NCI-H187 (cell line): ENCODE data around the gene CHID1.

Source experiments
- DNase-seq, 2 experiments: peaks; one replicate each; lab custom pipeline; 2025; lab: John Stamatoyannopoulos, UW

Gene CHID1

DNA sequence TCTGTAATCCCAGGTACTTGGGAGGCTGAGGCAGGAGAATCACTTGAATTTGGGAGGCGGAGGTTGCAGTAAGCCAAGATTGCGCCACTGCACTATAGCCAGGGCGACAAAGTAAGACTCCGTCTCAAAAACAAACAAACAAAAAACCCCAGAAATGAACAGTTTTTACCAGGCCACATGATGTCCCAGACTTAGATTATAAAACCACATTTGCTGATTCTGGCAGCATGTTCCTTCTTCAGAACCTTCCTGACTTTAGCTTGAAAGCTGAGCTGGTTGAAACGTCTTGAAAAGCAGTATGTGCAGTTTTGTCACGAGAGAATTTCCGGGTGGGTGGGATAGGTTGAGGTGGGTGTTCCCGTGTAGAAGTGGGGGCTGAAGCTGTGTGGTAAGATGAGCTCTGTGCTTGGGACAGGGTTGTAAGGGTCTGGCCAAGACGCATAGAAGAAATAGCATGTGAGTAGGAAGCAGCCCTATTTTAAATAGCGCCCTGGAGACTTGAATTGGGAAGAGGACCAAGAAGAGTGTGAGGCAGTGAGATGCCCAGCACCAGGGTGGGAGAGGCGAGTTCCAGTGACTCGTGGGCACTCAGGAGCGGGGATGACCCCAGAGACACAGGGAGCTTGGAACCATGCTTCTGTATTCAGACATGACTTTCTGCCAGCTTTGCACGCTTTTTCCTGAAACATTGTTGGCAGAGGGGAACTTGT is 22.7 kb upstream of the CHID1 start:
- no peak for DNase-seq

DNA sequence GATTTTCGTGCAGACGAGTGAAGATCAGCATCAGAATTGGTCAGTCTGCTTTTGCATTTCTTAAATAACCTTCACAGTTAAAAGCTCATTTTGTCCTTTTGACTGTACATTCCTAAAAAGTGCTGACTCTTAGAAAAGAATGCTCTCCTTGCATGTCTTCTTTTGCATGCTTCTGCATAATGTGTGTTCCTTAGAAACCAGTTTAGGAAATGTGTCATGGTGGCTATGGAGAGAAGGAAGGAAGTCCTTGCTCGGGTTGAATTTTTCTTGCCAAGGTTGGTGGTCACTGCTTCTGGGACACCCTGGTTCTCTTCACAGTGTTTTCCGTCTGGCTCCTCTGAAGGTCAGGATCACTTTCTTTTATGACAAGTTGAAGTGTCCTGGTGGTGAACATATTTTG is 21.8 kb upstream of the CHID1 start:
- no peak for DNase-seq

DNA sequence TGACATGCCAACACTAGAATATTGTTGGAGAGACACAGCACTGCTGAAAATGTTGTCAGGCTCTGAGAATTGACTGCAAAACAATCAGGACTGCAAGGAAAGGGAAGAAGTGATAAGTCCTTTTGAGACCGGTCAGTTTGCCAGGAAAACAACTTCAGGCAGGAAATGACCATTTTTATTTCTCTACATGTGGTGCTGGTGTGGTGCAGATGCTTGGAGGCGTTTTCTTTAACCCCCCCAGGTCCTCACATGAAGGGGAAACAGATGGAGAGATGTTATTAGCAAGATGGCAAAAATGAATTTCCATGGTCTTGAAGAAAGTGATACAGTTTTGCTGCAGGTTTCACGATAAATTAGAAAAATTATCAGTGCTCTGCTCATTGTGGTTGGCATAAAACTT is 20.8 kb upstream of the CHID1 start:
- no peak for DNase-seq

DNA sequence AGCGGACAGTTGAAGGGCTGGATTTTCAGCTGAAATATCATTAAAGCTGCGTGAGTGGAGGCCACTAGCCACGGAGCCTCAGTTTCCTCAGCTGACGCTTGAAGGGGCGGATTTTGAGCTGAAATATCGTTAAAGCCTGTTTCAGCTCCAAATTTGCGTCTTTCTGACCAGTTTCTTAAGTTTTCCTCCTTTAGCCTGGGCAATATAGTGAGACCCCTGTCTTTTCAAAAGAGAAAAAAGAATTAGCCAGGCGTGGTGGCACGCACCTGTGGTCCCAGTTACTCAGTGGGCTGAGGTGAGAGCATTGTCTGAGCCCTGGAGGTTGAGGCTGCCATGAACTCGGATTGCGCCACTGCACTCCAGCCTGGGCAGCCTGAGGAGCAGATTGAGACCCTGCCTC is 18.8 kb upstream of the CHID1 start:
- no peak for DNase-seq

DNA sequence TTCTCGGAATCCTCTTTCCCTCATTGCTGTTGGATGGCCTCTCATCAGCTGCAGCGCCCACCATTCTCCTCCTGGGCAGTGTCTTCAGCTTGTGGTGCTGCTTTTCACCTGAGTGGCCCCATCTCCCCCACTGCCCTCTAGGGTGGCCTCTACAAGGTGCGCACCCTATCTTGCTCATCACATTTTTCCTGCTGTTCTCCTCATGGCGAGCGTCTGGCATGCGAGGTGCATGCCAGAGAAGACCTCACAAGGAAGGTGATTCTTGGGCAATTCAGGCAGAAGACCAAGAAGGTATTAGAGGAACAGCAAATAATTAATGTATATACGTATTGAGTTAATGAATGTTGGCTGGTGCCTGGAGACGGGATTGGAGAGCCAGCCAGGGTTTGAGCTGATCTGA is 18.2 kb upstream of the CHID1 start:
- DNase-seq = no peak

DNA sequence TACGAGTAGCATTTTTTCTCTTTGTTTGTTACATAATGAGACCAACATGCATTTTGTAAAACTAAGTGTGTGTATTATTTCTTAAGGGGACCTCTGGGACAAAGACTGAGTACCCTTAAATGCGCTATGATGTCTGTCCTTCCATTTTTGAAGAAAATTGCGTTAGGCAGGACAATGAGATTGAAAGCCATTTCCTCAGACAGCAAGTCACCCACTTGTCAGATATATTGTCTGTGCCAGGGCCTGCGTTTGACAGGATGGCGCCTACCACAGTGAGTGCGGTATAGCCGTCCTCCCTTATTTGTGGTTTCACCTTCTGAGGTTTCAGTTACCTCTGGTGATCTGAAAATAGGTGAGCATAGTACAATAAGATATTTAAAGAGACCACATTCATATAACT is 17.3 kb upstream of the CHID1 start:
- DNase-seq = no peak

DNA sequence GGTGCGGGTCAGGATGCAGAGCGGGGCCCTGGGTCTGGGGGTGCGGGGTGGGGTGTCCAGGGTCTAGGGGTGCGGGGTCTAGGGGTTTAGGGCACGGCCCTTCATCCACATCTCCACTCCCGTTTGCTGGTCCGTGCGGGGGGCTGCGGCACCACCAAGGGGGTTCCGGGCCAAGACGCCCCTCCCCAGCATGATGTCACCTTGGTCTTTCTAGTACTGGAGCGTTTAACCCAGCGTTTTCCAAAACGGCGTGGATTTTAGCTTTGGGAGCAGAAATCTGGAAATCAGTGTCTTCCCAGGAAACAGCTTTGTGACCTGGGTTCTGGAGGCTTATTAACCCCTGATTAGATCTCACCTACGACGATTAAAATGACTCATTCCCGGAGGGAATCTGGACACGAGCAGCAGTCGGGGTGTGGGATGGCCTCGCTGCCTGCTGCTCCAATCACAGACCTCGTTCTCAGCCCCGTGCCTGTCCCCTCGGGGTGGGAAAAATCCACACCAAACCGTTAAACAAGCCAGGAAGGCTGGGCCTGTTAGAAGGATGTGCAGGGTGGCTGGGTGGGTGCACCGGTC is 15.8 kb upstream of the CHID1 start:
- no peak for DNase-seq

DNA sequence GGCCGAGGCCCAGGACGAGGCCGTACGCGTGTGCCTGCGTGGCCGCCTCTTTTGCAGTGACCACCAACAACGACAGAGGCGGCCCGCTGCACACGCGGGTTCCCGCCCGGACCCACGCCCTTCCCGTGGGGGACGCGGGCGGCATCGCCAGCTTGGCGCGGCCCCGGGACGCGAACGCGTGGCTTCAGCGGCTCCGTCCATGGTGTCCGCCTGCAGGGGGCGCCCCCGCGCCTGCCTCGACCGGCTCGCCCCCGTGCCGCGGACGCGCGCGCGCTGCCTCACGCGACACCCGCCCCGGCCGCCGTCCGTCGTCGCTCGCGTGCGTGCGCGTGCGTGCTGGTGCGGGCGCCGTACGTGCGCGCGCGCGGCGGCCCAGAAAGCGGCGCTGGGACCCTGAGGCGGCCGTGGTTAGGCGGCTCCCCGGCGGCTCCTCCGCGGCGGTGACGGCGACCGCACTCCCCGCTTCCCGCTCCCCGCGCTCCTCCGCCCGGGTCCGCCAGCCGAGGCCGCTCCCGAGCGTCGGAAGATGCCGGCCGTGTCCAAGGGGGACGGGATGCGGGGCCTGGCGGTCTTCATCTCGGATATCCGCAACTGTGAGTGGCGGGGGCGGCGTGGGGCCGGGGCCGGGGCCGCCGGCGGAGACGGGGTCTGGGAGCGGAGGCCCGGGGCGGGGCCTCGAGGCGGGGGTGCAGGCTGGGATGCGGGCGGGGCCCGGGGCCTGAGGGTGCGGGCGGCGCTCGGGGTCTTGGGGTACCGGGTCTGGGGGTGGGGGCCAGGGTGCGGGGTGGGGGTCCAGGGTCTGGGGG is 15.1 kb upstream of the CHID1 start, which contains the start of gene AP2A2:
Gene AP2A2, plus strand, starts transcription at position 375 of the 806 bp plus-strand sequence. Its CDS starts 152 bp downstream, at position 527.
- peak; percentile 82 to 92 for DNase-seq

DNA sequence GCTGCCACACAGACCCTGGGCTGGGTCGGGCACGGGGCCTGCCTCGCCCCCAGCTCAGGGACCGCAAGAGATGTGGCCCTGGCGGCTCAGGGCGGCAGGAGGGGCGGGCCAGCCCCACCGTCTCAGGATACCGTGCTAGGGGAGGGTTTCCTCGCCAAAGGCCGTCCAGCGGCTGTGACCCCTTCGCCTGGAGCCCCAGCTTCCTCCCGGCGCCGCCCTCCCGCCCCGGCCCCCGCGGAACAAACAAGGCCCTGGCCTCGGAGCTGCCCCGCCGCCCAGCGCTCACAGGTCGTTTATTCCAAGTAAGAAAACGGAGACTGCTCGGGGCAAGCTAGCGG is 14.5 kb upstream of the CHID1 start:
- DNase-seq = no peak

DNA sequence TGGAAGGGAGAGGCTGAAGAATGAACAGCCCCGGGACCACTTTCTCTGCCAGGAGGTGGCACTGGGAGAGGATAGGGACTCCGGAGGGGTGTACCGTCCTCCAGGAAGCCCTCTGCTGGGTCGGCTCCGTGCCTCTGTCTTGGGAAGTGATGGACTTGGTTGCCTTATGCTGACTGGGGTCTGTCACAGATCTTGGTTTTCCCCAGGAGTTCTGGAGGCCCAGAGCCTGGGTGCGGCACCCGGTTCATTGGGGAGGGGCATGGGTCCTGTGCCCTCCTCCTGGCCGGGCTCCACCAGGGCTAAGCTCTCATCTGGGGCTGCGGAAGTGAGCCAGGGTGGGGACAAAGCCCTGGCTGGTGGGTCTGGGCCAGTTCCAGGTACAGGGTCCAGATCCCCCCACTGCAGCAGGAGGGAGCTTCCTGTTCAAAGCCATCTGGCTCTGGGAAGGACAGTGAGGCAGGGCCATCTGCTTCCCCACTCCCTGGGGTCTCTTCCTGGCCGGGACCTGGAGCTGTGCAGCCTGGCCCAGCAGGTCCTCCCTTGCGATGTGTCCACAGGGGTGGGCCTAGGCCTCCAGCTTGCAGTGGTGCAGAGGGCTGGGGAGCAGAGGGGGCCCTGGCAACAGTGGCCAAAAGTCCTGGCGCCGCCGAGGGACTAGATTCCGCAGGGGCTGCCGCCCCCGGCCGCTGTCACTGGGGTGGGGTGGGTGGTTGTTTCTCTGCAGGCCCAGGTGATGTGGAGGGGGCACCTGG is 14.0 kb upstream of the CHID1 start:
- no peak for DNase-seq

DNA sequence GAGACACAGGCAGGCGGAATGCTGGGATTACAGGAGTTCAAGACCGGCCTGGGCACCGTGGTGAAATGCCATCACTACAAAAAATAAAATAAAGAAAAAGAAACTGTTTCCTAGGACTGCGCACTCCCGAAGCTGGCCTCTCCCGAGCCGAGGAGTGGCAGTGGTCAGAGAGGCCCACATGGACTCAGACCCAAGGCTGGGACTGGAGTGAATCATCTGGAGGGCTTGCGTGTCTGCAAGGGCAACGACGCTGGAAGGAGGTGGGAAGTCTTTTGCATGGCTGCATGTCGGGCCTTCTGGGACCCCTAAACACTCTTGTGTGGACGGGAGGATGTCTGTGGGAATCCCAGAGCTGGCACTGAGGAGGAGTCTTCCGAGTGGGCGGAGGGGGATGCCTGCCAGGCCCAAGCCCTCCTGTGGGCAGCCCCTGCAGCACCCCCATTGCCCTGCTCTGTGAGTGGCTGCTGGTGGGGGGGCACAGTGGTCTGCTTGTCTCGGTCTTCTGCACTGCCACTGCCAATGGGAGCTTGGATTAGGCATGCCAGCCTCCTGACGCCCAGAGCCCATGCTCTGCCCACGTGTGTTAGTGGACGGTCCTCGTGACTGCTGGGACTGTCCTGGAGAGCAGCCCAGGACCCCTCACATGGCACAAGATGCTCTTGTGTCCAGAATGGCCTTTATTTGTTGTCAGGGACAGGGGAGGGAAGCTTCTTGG is 13.2 kb upstream of the CHID1 start:
- no peak for DNase-seq

DNA sequence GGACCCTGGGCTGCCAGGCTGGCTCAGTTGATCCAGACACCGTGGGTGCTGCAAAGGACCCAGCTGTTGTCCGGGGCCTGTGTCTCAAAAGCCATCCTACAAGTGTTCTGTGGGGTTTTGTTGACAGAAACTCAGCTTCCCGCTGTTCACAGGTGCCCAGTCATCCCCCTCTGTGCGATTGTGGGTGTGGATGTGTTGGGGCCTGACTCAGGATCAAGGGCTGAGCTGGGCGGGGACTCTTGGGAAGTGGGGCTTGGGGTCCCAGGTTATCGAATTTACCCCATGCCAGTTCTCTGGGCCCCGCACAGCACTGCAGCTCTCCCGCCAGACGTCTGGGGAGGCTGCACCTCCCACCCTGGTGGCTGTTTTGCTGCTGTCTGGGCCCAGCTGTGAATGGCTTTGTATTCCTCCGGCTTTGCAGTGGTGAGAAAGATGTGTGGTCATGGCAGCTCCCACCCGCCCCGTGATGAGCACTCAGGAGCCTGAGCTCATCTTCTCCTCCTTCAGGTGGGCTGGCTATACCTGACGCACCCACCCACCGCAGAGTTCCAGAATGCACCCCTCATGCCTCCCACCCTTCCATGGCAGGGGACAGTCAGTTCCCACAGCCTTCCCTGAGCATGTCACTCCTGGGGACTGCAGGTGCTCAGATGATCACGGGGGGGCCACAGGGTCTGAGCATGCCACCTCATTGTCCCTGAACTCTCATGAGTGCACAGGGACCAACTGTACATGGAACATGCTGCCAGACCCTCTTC is 11.5 kb upstream of the CHID1 start:
- no peak for DNase-seq

DNA sequence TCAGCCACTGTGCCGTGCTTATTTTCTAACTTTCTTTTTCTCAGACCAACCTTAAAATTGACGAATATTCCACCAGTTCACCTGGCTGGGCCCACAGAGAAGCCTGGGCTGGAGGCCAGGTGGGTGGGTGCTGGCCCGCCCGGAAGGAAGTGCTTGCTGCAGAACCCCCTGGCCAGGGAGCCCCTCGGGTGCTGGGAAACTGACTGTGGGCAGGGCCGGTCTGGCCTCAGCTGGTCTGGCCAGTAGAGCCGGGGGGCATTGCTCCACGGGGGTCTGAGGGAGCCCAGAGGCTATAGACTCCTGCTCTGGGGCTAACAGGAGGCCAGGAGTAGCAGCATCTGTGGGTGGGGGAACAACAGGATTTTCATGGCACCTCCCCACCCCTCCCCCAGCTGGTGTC is 6.8 kb upstream of the CHID1 start:
- no peak for DNase-seq

DNA sequence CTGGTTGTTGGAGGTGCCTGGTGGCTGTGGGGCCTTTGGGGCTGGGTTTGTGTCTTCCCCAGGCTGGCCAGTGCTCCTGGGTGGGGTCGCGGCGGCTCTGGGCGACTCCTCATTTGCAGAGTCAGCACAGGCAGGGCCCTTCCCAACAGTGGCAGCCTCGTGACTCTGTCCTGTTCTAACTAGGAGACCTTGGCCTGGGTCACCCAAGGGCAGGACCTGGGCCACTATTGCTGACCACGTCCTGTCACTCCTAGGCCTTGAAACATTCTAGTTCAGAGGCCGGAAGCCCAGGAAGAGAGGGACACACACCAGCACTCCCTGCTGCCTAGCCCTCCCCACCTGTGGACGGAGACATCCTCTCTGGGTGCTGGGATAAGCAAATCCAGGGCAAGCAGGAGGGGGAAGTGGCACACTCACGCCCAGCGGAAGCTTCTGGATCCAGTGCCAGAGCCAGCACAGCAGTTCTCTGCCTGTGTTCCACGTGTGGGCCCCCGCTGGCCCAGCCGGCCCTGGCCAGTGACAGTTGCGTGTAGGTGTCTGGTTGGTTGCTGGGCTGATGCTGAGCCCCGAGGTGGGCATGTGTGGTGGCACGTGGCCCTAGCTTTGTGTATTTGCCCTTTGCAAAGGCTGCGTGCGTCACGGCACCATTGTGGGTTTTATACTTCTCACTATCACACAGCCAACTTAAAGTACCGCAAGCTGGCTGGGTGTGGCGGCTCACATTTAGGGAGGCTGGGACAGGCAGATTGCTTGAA is 4.3 kb upstream of the CHID1 start:
- no peak for DNase-seq

DNA sequence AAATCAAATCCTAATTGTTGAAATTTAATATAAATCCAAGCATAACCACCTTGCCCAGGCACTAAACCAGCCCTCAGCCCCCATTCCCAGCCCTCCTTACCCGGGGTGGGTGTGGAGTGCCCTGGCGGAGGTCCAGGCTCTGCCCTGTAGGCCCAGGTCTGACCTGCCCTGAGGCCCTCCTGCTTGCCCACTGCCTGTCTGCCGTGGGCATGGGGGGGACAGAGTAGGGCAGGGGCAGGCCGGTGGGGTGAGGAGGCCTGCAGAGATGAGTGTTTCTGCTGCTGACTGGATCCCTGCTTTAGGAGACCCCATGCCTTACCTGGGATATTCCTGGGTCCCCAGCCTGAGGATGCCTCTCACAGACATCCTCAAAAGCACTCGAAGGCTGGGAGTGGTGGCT is 3.6 kb upstream of the CHID1 start:
- no peak for DNase-seq

DNA sequence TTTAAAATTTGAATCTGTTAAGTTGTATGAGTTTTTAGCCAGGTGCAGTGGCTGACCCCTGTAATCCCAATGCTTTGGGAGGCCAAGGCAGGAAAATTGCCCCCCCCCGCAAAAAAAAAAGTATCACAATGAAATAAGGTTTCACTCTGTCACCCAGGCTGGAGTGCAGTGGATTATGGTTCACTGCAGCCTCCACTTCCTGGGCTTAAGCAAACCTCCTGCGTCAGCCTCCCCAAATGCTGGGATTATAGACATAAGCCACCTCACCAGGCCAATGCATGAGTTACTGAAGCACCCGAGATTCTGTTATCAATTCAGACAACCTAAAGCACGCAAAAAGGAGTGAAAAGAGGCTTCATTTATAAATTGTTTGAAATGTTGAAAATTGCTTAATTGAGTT is 2.4 kb upstream of the CHID1 start:
- no peak for DNase-seq

DNA sequence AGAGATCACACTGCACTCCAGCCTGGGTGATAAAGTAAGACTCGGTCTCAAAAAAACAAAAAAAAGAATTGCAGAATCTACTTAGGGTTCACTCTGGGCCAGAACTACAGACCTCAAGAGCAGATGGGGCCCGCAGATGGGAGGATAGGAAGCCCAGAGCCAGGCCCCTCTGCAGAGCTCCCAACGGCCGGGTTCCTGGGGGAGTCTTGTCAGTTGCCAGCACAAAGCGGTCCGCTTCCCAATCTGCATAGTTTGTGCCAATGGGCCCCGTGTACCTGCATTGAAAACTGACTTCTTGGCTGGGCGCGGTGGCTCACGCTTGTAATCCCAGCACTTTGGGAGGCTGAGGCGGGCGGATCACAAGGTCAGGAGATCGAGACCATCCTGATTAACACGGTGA is 1.7 kb upstream of the CHID1 start:
- no peak for DNase-seq

DNA sequence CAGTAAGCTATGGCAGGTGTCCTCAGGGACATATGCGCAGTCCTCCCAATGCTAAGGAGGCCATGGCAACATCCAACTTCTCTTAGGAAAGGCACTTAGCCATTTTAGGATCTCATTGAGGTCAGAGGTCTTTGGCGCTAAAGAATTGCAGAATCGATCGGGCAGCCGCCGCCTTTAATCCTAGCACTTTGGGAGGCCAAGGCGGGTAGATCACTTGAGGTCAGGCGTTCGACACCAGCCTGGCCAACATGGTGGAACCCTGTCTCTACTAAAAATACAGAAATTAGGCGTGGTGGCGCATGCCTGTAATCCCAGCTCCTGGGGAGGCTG is 1.2 kb upstream of the CHID1 start:
- no peak for DNase-seq

DNA sequence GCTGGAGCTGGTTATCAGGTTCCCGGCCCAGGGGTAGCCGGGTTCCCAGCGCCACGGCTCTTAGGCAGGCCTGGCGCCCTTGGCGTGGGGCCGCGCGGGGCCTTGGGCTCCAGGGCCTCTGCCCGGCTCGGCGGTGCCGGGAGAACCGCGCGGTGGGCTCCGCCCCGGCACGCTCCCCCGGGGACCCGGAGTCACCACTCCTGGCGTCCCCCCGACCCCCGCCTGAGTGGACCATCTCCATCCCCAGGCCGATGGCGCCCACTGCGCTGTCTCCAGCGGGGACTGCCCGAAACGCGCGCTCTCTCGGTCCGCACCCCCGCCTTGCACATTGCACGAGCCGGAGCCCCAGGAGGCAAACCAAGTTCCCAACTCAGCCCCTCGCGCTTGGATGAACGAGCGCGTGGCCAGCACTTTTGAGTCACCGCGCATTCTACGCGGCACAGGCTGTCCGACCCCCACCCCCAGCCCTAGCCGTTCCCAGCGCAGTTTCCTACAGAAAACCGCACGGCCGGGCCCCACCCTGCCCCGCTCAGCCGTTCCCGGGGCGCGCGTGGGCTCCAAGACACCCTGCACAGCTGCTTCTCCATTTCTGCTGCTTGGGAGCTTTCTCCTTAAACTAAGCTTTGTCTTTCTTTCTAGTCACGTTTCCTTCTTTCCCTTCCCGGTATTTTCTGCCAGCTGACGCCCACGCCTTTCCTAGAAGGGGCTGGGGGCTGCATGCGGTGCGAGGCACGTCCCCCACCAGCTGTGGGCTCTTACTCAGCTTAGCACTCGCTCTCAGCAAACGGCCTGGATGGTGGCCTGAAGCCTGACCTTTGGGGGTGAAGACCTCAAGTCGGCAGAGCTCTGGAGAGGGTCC is 650 bp upstream of the CHID1 start:
- peak in 1 of 2 experiments; percentile 32 for DNase-seq
